ENCODE data around the gene IRF8.

The IRF8 gene

DNA sequence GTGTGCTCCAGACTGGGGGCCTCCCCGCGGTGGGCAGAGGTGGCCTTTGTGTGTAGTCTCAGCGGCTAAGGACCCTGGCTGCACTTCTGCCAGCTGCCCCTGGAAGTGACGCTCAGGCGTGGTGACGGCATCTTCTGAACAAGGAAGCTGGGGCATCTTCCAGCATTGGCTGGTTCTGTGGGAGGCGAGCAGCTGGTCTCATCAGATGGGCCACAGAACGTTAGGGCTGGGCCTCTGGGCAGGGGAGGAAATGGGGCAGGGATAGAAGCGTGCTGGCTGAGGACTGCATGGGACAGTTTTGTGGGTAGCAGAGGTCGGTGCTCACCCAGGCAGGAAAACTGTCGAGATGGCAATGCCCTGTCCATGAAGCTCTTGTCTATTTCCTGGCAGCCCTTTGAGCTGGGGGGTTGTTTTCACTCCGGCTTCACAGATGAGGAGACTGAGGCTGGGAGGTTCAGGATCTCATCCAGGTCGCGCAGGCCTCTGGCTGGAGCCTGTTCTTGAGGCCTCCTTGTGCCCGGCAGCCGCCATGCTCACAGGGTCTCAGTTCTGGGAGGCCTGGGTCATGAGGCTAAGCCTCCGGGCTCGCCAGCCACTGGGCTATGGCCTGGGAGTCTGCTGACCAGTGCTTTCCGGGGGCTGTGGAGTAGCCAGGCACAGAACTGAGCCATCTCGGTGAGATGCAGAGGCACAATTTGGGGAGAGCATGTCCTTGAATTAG lies 16.3 kb downstream of the IRF8 start:
- no peak for DNase-seq

DNA sequence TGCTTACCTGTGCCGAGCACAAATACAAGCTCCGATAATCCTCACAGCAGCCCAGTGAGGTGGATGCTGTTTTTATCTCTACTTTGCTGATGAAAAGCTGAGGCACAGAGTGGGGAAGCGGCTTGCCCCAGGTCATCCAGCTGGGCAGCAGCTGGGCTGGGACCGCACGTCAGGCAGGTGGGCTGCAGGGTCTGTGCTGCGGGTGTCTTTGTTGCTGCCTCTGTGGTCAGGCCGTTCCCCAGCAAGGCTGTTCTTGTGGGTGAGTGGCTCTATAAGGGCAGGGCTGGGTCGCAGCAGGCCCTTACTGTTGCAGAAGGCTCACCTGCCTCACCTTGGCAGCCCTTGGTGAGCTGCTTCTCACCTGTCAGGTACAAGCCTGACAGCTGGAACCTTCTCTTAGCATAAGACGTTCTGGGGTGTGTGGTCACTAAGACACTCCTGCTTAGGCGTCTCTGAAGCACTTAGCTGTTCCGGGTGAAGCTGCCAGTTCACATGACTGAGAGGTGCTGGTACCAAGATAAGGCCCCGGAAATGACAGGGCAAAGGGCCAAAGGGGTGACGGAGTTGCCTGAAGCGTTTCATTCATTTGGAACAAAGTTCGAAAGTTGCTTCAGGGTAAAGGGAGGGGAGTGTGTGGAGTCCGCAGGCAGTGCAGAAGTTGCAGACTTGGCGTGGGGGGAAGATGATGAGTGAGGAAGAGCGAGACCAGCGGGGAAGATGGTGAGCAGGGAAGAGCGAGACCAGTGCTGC lies 17.4 kb downstream of the IRF8 start:
- no peak for DNase-seq

DNA sequence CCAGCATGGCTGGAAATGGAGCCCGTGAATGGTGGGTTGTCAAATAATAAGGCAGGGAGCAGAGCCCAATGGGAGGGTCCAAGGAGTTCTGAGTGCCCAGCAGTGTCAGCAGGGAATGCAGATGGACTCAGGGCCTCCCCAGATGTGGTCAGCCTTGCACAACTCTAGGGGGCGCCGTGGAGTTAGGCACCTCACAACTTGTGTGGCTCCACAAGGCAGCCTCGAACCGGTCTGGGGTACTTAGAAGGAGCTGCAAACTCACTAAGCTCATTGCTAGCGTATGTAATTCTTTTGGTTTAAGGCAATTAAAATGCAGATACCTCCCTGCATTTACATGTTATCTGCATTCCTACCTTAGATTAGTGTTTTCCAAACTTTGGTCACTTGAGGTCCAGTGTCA lies 18.1 kb downstream of the IRF8 start:
- no peak for DNase-seq

DNA sequence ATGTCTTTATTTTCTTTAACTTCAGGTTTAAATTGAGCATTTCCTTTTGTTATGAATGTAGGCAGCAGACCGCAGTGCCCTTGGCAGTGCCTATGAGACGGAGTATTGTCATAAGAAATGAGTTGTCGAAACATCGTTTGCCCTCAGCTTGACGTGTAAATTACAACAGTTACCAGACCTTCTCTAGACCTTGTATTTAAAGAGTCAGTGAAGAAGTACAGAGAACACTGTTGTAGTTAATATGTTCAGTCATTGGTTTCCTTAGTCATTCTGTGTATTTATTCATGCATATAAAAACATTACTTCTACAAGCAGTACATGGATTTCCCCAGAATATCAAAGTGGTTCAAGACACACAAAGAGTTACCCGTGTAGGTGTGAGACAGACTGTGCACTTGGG lies 19.0 kb downstream of the IRF8 start:
- DNase-seq = no peak

DNA sequence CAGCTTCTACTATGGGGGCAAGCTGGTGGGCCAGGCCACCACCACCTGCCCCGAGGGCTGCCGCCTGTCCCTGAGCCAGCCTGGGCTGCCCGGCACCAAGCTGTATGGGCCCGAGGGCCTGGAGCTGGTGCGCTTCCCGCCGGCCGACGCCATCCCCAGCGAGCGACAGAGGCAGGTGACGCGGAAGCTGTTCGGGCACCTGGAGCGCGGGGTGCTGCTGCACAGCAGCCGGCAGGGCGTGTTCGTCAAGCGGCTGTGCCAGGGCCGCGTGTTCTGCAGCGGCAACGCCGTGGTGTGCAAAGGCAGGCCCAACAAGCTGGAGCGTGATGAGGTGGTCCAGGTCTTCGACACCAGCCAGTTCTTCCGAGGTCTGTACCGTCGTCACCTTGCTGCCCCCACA lies 19.5 kb downstream of the IRF8 start:
- DNase-seq = no peak

DNA sequence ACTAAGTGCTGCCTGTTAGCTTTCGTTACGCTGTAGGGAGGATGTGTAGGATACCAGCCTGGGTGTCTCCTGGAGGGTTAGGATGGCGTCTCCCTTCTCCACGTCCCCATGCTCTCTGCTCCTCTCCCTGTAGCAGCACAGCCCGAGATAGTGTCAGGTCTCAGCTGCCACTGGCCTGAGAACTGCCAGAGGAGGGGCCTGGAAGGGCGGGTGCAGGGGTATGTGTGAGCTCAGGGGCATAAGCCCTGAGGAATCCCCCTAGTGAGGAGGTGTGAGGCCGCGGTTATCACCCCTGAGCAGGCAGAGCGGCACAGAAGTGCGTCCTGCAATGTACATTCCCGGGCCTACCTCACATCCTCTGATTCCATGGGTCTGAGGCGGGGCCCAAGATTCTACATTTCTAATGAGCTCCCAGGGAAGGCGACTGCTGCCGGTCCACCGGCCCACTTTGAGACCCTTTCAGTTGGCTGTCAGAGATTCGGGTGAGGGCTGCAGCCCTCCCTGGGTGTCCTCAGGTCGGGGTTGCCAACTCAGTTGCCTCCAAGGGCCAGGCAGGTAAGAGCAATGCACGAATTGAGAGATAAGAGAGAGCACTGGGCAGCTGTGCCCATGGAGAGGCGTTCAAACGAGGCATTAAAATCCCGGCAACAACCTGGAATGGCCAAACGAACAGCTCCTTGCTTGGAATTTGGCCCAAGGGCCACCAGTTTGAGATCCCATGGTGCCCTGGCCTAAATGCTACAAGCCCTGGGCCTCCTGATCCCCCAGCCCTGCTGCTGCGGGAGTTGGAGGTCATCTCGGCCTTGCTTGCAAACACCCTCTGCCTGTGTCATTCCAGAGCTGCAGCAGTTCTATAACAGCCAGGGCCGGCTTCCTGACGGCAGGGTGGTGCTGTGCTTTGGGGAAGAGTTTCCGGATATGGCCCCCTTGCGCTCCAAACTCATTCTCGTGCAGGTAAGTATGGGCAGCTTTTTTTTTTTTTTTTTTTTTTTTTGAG lies 20.6 kb downstream of the IRF8 start:
- no peak for DNase-seq

DNA sequence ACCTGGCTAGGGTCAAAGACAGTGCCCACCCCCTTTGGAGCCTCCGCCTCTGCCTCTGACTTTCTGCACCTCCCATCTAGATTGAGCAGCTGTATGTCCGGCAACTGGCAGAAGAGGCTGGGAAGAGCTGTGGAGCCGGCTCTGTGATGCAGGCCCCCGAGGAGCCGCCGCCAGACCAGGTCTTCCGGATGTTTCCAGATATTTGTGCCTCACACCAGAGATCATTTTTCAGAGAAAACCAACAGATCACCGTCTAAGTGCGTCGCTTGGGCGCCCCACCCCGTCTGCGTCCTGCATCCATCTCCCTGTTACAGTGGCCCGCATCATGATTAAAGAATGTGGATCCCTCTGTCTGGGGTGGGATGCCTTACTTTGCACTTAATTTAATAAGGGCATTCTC lies 22.1 kb downstream of the IRF8 start:
- no peak for DNase-seq

DNA sequence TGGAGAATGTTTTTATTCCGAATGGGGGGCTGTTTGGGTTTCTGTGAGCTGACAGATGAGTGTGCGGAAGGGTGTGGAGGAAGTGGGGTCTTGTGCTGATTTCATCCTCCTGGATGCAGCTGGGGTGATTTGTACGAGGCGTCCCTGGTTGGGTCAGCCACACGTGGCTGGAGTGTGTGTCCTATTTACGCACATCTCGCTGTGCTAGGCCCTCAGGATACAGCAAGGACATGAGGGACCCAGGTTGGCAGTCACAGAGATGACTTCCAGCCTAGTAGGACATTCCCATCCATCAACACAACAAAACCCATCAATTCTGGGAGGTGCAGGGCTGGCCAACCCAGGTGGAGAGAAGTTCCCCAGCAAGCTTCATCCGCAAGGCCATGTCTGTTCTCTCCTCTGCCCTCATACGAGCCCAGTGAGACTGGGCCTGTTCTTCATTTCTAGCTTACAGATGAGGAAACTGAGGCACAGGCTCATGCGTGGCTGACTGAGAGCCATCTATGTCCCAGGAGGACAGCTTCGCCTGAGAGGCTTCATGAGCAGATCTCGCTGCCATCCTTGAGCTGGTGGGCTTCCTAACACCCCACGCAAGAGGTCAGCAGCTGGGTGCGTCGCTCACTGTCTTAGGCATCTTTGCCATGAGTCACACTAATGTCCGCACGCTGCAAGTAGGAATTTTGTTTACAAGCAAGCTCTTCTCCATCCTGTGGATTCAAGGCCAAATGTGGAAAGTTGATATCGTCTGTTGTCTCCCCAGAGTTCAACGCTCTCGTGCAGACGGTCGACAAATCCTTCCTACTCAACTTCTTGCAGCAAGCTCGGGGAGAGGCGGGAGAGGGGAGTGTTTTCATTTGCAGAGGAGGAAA lies 24.4 kb downstream of the IRF8 start:
- no peak for DNase-seq

DNA sequence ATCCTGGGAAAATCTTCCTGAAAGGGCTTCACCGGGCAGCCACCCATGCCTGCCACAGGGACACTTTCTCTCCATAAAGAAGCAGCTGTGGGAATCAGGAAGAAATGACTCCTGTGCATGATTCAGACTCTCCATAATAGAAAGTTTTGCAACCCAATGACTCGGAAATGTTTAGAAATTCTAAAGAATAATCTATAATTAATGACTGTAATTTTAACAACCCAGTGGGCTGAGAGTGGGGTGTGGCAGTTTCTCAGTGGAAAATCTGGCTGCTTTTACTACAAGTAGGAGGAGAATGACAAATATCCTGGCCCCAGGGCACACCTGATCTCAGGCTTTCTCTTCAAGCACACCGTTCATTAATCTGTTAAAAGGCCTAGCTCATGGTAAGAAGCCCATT lies 25.7 kb downstream of the IRF8 start:
- no peak for DNase-seq

DNA sequence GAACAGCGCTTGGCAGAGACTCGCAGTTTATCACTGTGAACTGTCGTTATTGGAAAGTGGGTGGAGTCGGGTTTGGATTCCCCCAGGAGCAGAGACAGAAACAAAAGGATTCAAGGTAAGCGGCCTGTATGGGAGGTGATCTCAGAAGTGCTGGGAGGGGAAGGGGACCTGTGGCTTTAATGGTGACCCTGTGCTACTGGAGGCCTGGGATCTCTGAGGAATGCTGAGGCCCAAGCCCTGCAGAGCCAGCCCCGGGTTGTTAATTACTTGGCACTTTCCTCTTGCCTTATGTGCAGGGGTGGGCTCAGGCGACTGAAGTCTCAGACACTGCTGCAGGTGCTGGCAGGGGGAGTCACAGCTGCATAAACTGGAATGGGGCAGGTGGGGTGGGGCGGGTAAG lies 27.4 kb downstream of the IRF8 start:
- DNase-seq = no peak

DNA sequence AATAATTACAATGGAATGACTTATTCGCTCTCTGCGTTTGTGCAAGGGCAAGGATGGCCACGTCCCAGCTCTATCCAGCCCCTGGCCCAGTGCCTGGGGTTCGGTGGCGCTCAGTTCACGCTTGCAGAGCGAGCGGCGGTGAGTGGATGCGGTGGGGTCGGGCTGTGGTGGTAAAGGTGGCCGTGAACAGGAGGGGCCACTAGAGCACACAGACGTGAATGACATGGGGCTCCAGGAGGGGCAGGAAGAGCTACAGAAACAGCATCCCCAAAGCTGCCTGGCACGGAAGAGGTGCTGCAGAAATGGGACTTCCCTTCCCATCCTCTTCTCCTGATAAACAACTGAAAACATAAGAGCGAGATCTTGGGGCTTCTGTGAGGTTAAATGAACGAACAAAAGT lies 28.4 kb downstream of the IRF8 start:
- DNase-seq = no peak

DNA sequence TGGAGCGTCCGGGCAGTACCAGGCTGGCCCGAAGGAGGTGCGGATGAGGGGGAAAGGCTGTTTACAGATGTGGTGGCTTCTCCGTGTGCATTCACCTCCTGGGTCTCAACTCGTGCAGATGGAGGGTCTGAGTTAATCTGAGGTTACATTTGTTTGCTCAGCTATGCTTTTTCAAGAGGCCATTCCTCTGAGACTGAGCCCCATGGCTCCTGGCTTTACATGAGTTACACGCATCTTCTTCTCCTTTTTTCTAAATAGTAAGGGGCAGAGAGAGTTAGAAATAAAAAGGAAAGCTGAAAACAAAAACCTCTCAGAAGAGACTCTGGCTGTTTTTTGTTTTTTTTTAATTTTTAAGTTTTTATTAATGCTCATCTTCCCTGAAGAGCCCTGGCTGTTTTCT lies 29.0 kb downstream of the IRF8 start:
- DNase-seq = no peak

DNA sequence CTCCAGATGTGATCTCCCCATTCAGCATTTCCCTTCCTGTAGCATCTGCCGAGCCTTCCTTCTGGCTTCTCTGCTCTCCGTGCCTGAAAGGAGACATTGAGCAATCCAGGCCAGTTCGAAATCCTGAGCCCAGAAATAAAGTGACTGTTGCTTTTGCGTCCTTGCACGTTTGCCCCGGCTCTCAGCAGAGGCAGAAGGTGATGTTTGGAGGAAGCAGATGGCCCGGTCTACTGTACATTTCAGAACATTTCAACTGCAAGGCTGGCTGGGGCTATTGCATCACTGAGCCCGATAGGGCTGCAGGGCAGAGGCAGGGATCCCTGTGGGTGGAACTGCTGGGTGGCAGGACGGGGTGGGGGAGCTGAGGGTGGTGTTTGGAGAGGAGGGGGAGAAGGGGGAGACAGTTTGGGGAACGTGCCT lies 29.4 kb downstream of the IRF8 start:
- DNase-seq = no peak

DNA sequence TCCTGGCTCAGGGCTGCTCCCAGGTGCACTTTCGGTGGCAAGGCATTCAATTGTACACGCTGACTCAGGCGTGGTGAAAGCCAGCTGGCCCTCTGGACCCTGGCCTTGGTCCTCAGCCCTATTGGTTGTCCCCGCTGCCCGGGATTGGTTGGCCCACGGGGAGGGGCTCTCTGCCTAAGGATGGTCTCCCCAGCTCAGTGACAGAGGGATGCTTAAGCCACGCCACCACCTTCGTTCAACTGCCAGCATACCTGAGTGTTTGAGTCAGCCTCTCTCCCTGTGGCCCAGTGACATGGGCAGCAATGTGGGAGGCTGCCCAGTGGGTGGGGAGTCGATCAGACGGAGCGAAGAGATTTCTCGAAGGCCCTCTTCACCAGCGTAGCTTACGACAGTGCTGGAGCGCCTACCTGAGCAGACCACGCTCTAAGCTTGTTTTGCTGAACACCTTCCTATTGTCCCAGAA lies 30.3 kb downstream of the IRF8 start:
- no peak for DNase-seq

DNA sequence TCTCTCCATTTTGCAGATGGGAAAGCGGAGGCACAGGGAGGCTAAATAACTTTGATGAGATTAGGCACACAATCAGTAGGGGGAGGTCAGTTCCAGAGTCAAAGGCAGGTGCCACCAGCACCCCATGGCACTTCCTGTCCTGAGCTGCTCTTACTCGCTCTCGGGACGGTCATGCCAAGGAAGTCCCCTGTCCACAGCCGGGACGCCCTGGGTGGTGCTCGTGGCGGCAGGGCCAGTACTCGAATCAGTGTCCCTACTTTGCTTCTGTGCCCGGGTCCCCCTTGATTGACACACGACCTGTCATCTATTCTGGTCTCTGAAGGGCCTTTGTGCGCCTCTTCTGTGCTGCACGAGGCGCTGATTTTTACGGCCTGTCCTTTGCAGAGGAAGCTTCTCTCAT lies 31.3 kb downstream of the IRF8 start:
- DNase-seq = no peak

DNA sequence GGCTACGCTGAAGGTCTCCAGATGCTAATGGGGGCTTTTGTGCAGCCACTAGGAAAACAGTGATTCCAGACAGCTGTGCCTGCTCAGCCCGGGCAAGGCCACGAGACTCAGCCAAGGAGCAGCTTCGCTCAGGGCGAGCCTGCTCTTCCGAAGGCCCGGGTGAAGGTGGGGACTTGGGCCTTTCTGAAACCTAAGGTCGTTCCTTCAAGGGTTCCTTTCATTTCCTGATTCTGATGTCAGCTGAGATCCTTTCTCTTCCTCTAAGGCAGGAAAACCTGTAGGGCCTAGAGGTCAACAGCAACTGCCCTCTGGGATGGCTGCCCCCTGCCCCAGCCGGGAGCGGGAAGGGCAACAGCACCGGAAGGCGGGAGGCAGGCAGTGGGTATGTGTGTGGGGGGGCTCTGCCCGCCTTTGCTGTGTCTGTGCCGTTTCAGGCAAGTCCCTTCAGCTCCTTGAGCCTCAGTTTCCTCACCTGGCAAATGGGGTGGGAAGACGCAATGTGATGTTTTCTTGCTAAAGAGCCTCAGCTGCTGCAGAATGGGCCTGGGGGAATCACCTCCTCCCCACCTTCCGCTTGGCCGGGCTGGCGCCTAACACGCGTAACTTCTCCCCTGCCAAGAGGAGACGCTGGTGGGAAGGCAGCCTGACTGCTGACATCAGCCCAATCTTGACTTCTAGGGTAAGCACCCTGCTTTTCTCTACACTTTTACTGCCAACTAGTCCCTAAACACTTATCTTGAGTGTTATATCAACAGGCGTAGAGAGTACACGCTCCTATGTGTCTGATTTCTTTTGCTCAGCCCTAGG lies 32.8 kb downstream of the IRF8 start:
- no peak for DNase-seq

DNA sequence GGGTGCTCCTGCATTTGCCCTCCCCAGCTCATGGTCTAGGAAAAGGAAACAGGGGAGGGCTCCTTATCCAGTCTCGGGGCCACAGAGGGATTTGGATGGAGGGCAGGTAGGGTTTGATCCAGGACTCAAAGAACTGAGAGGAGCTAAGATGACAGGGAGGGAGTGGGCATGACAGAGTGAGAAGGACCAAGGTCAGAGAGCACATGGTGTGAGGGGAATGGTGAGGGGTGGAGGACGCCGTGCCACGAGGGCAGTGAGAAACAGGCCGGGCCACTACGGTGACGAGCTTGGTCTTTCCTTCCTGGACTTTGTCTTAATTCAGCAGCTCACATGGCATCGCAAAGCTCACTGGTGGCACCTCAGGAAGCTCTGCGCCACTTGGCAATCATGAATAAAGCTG lies 35.2 kb downstream of the IRF8 start:
- DNase-seq = no peak

DNA sequence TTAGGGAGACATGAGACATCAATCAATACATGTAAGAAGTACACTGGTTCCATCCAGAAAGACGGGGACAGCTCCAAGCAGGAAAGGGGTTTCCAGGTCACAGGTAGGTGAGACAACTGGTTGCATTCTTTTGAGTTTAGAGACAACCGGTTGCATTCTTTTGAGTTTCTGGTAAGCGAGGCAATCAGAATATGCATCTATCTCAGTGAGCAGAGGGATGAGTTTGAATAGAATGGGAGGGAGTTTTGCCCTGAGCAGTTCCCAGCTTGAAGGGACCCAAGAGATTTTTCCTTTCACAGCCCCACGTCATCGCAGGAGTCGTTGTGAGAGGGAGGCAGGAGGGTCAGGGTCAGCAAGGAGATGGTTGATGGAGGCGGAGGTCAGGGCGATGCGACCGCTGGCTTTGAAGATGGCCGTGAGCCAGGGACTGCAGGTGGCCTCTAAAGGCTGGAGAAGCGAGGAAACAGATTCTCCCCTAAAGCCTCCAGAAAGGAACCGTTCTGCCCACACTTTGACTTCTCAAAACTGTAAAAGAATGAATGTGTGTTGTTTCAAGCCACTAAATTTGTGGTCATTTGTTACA lies 36.5 kb downstream of the IRF8 start:
- no peak for DNase-seq

DNA sequence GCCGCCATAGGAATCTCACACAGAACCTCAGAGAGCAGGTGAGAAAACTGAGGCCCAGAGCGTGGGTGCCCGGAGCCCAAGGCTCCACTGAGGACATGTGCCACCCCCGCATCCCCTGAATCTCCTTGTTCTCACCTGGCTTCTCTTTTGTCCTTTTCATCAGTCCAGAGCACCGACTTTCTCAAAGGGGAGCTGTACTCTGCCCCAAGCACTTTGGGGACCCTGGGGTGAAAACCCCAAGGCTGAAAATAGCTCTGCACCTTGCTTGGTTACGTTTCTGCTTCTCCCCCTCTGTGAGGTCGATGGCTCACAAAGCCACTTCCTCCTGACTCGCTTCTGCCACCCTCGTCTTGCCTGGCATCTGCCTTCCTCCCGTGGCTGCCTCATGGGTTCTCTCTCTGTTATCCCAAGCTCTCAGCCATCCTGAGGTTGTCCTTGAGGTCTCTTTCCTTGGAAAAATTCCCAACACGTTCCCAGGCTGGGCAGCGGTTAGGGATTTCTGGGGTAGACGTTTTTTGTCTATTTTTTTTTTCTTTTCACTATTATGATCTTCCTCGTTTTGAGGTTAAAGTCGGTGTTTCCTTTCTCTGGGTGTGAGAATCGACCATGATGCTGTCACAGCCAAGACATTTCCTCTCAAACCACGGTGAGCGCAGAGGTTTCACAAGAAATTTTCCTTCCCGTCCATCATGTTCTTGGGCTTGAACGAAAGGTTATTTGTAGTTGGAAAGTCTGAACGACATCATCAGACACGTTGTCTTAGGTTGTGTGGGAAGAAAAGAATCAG lies 37.2 kb downstream of the IRF8 start:
- DNase-seq = no peak

DNA sequence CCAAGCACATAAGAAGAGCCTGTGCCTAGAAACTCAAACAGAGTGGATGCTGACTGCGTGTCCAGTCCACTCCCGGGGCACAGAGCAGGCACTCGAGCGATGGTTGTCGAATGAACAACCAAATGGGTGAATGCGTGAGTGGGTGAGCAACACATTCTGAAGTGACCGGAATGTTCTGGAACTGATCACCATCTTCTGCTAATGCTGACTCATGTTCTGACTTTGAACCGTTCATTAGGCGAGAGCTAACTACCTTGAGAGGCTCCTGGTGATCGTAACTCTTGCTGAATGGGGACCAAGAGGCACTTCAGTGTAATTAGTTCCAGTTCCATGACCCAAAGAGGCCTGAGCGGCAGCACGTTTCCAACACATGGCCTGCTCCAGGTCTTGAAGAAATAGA lies 37.9 kb downstream of the IRF8 start:
- DNase-seq = no peak

Measured in right forelimb (tissue), 1 donor.